Lower lobe of right lung (tissue), 2 donors: Measurements from ENCODE around the gene ATP1B3. TPM values are rescaled to one million over a fixed set of nuclear protein-coding genes. Genes with fewer than 3 reads are reported as not detected.

ENCODE experiments used
- ATAC-seq, 2 donors: fragments of 200-7000 bp; cut with Tn5 transposase; one replicate each; pipeline ENCODE4 v1.9.1; 2020 to 2022; ENCODE audit warnings: mild to moderate bottlenecking in 2 of 2, moderate library complexity in 2 of 2
- DNase-seq: peaks from one replicate; pipeline ENCODE4 v3.0.0-alpha.2; 2020
- H3K27ac ChIP-seq: fragments of 200-600 bp; one replicate; pipeline ENCODE4 v1.8.0; 2022
- H3K27me3 ChIP-seq: fragments of 200-600 bp; one replicate; pipeline ENCODE4 v1.8.0; 2022; ENCODE audit warnings: low read depth
- H3K36me3 ChIP-seq: fragments of 200-600 bp; one replicate; pipeline ENCODE4 v1.8.0; 2022; ENCODE audit warnings: mild to moderate bottlenecking
- H3K4me1 ChIP-seq: fragments of 200-600 bp; one replicate; pipeline ENCODE4 v1.8.0; 2022
- H3K4me3 ChIP-seq: fragments of 200-600 bp; one replicate; pipeline ENCODE4 v1.8.0; 2022; ENCODE audit warnings: mild to moderate bottlenecking
- H3K9me3 ChIP-seq: fragments of 200-600 bp; one replicate; pipeline ENCODE4 v1.8.0; 2022
- CTCF ChIP-seq: fragments of 200-600 bp; IDR thresholded peaks from one replicate; pipeline ENCODE4 v1.8.0; 2022; ENCODE audit warnings: antibody characterized with exemption, mild to moderate bottlenecking
- intact Hi-C: fragments of 100-400 bp; cut with DNase I; formaldehyde crosslinking; loops from one replicate; pipeline ENCODE4 v1.11.0; 2022
- total RNA-seq: library from RNA; stranded (reverse); fragmentation: NEBNext Ultra II Directional; extraction: Animal tissue kit (Norgen Biotek cat#: 25700); gene quantifications from one replicate; pipeline ENCODE4 v1.2.1, GENCODE V29; 2021
- donor health status: DM: no; HTN: yes; CAD: no; lungs with severe emphysema.

The ATP1B3 gene
- total RNA-seq, 1 donor from 2014 or later = 143 TPM

- Histone ChIP-seq H3K27me3 (no peaks in the 10 kb centered on the region), H3K9me3 (no peaks in the 10 kb centered on the region), H3K4me1 (peaks cover 18% of the 10 kb centered on the region), H3K4me3 (no peak overlapping the region), H3K27ac (peak overlapping the region; percentile 39), H3K36me3 (no peaks in the 10 kb centered on the region)
- TF ChIP-seq CTCF = no peak
- DNase-seq (no peak), ATAC-seq (peak; percentile 54 to 58)
- intact Hi-C loops = no loop called here
Observed at GRCh38 chr3:141853081-141853601, 23.3 kb upstream of the ATP1B3 start.

GRCh38 chr3:141853629-141854168, 22.7 kb upstream of the ATP1B3 start:
- DNase-seq = no peak
- intact Hi-C loops = no loop called here
- H3K9me3 ChIP-seq = no peaks in the 10 kb centered on the region
- H3K27ac ChIP-seq = peak overlapping the region; percentile 54
- TF ChIP-seq CTCF = no peak
- peak in 1 of 2 donors; percentile 5 for ATAC-seq
- H3K36me3 ChIP-seq = no peaks in the 10 kb centered on the region
- no peak overlapping the region for H3K4me3 ChIP-seq
- no peaks in the 10 kb centered on the region for H3K27me3 ChIP-seq
- peaks cover 18% of the 10 kb centered on the region for H3K4me1 ChIP-seq

GRCh38 chr3:141854599-141854998, 21.8 kb upstream of the ATP1B3 start:
- Histone ChIP-seq H3K9me3 (no peaks in the 10 kb centered on the region), H3K4me1 (peaks cover 19% of the 10 kb centered on the region), H3K27ac (no peak overlapping the region), H3K4me3 (no peak overlapping the region), H3K27me3 (no peaks in the 10 kb centered on the region), H3K36me3 (no peaks in the 10 kb centered on the region)
- intact Hi-C loops = no loop called here
- ATAC-seq = no peak
- DNase-seq = no peak
- TF ChIP-seq CTCF = no peak

GRCh38 chr3:141858312-141858711, 18.1 kb upstream of the ATP1B3 start:
- Histone ChIP-seq H3K27ac (no peak overlapping the region), H3K9me3 (no peaks in the 10 kb centered on the region), H3K27me3 (no peaks in the 10 kb centered on the region), H3K4me1 (peaks cover 21% of the 10 kb centered on the region), H3K4me3 (no peak overlapping the region), H3K36me3 (no peaks in the 10 kb centered on the region)
- DNase-seq (no peak), ATAC-seq (no peak)
- intact Hi-C loops = no loop called here
- no peak for TF ChIP-seq CTCF

- intact Hi-C loops = no loop called here
- Histone ChIP-seq H3K4me1 (peaks cover 14% of the 10 kb centered on the region), H3K27ac (no peak overlapping the region), H3K27me3 (no peaks in the 10 kb centered on the region), H3K36me3 (no peaks in the 10 kb centered on the region), H3K9me3 (no peaks in the 10 kb centered on the region), H3K4me3 (no peak overlapping the region)
- no peak for DNase-seq
- no peak for ATAC-seq
- no peak for TF ChIP-seq CTCF
Observed at GRCh38 chr3:141859651-141860050, 16.8 kb upstream of the ATP1B3 start.
